Fibroblast of lung (primary cell): ENCODE data around the gene MYO1D. TPM values are rescaled to one million over a fixed set of nuclear protein-coding genes. Genes with fewer than 3 reads are reported as not detected.

Experiments
- DNase-seq, 2 donors: peaks; one replicate each; pipeline versions ENCODE4 v3.0.0 to v3.0.0-alpha.2; 2010; ENCODE audit warnings: low read depth in 2 of 2
- H2AFZ ChIP-seq: 2 replicates; pipeline ENCODE4 v1.5.1; 2012; ENCODE audit warnings: low read length, control low read depth, inconsistent platforms
- H3K27ac ChIP-seq: 2 replicates; pipeline ENCODE4 v1.5.1; 2011; ENCODE audit warnings: low read length, control low read depth; ENCODE audit not compliant: insufficient read depth
- H3K27me3 ChIP-seq: 2 replicates; pipeline ENCODE4 v1.5.1; 2011; ENCODE audit warnings: mild to moderate bottlenecking, low read length; ENCODE audit not compliant: control insufficient read depth, insufficient read depth
- H3K36me3 ChIP-seq: 2 replicates; pipeline ENCODE4 v1.5.1; 2011; ENCODE audit warnings: low read length; ENCODE audit not compliant: control insufficient read depth, insufficient read depth
- H3K4me1 ChIP-seq: 2 replicates; pipeline ENCODE4 v1.5.1; 2011; ENCODE audit warnings: low read length; ENCODE audit not compliant: control insufficient read depth, insufficient read depth; ENCODE audit errors: extremely low read depth
- H3K4me2 ChIP-seq: 2 replicates; pipeline ENCODE4 v1.5.1; 2011; ENCODE audit warnings: low read length, control low read depth; ENCODE audit not compliant: insufficient read depth; ENCODE audit errors: extremely low read depth
- H3K4me3 ChIP-seq, 4 experiments: fragments of 200-600 bp in 1 of 4; sonication (generic) in 1 of 4; replicated peaks in 1 of 4; 2 replicates each; pipeline ENCODE4 v1.5.1; 2011 to 2016; ENCODE audit warnings: low read length in 4 of 4, low read depth in 3 of 4, mild to moderate bottlenecking in 3 of 4, control low read depth in 2 of 4, inconsistent platforms in 1 of 4, mixed read lengths in 1 of 4; ENCODE audit not compliant: insufficient read depth in 1 of 4; ENCODE audit errors: control extremely low read depth in 1 of 4
- H3K79me2 ChIP-seq: 2 replicates; pipeline ENCODE4 v1.5.1; 2012; ENCODE audit warnings: mild to moderate bottlenecking, low read length, inconsistent platforms; ENCODE audit not compliant: control insufficient read depth, insufficient read depth
- H3K9ac ChIP-seq: 2 replicates; pipeline ENCODE4 v1.5.1; 2011; ENCODE audit warnings: mild to moderate bottlenecking, low read length, control low read depth; ENCODE audit not compliant: insufficient read depth
- H3K9me3 ChIP-seq: 2 replicates; pipeline ENCODE4 v1.5.1; 2012; ENCODE audit warnings: low read depth, low read length; ENCODE audit not compliant: control insufficient read depth, insufficient read depth
- H4K20me1 ChIP-seq: 2 replicates; pipeline ENCODE4 v1.5.1; 2011; ENCODE audit warnings: low read length; ENCODE audit not compliant: control insufficient read depth, insufficient read depth; ENCODE audit errors: extremely low read depth
- CTCF ChIP-seq, 2 donors: IDR thresholded peaks in 1 of 2; conservative IDR thresholded peaks in 1 of 2; 1 replicate in 1 of 2; 2 replicates in 1 of 2; pipeline ENCODE4 v1.5.1; 2011 to 2012; ENCODE audit warnings: low read length in 2 of 2, control low read depth in 1 of 2, inconsistent platforms in 1 of 2, low read depth in 1 of 2, mild to moderate bottlenecking in 1 of 2
- EZH2 ChIP-seq: IDR thresholded peaks from 2 replicates; pipeline ENCODE4 v1.5.1; 2012; ENCODE audit warnings: low read length, control low read depth, mild to moderate bottlenecking; ENCODE audit errors: missing control alignments
- polyA plus RNA-seq, 2 donors: library from polyadenylated mRNA; depleted of rRNA in 1 of 2; stranded (reverse) in 1 of 2; unstranded in 1 of 2; fragments of >200 nt; gene quantifications; 2 replicates each; pipeline ENCODE4 v1.2.1, GENCODE V29; 2011 to 2012; ENCODE audit warnings: missing spikeins in 1 of 2
- total RNA-seq: library from RNA; depleted of rRNA; stranded (reverse); fragments of >200 nt; gene quantifications from 2 replicates; pipeline ENCODE4 v1.2.1, GENCODE V29; 2014

The MYO1D gene
- total and polyA plus RNA-seq, 2 donors (not counting 1 experiment from before 2014, with no cell fraction given): 35.0 to 46.6 TPM

- H3K27ac ChIP-seq: no peak overlapping the region
- TF ChIP-seq CTCF (conservative IDR thresholded peaks at IDR 0.05 in 1 of 2, IDR thresholded peaks at IDR 0.05 in 1 of 2; ENCODE audit: low read depth in 1 of 2, low read length in 2 of 2): no peak
- no peak for TF ChIP-seq EZH2
- no peak overlapping the region for H3K4me3 ChIP-seq
- no peaks in the 10 kb centered on the region for H3K9me3 ChIP-seq
- peaks cover 5% of the 10 kb centered on the region for H3K4me1 ChIP-seq
- H2AFZ ChIP-seq: no peak overlapping the region
- peak in 1 of 2 donors; percentile 80 for DNase-seq
- H3K36me3 ChIP-seq: no peaks in the 10 kb centered on the region
- no peak overlapping the region for H3K9ac ChIP-seq
- H3K27me3 ChIP-seq: no peaks in the 10 kb centered on the region
- no peaks in the 10 kb centered on the region for H4K20me1 ChIP-seq
- H3K4me2 ChIP-seq: no peak overlapping the region
- H3K79me2 ChIP-seq: no peaks in the 10 kb centered on the region
These were observed 73.4 kb downstream of the MYO1D start for GRCh38 chr17:32803544-32803943.

- no peaks in the 10 kb centered on the region for H3K27me3 ChIP-seq
- H3K4me1 ChIP-seq: peaks cover 5% of the 10 kb centered on the region
- no peak for DNase-seq
- TF ChIP-seq EZH2 (no peak), CTCF (conservative IDR thresholded peaks at IDR 0.05 in 1 of 2, IDR thresholded peaks at IDR 0.05 in 1 of 2; ENCODE audit: low read depth in 1 of 2, low read length in 2 of 2) (no peak)
- no peak overlapping the region for H2AFZ ChIP-seq
- no peaks in the 10 kb centered on the region for H3K9me3 ChIP-seq
- no peak overlapping the region for H3K27ac ChIP-seq
- no peaks in the 10 kb centered on the region for H4K20me1 ChIP-seq
- no peak overlapping the region for H3K4me3 ChIP-seq
- H3K36me3 ChIP-seq: no peaks in the 10 kb centered on the region
- H3K79me2 ChIP-seq: no peaks in the 10 kb centered on the region
- H3K4me2 ChIP-seq: no peak overlapping the region
- H3K9ac ChIP-seq: no peak overlapping the region
These were observed 74.6 kb downstream of the MYO1D start for GRCh38 chr17:32802306-32802705.

GRCh38 chr17:32801641-32802040, 75.3 kb downstream of the MYO1D start:
- H3K4me3 ChIP-seq: no peak overlapping the region
- no peaks in the 10 kb centered on the region for H3K9me3 ChIP-seq
- no peak for DNase-seq
- H3K27me3 ChIP-seq: no peaks in the 10 kb centered on the region
- H2AFZ ChIP-seq: no peak overlapping the region
- H3K4me2 ChIP-seq: no peak overlapping the region
- no peaks in the 10 kb centered on the region for H3K36me3 ChIP-seq
- H3K9ac ChIP-seq: no peak overlapping the region
- H4K20me1 ChIP-seq: no peaks in the 10 kb centered on the region
- H3K4me1 ChIP-seq: peaks cover 5% of the 10 kb centered on the region
- TF ChIP-seq CTCF (conservative IDR thresholded peaks at IDR 0.05 in 1 of 2, IDR thresholded peaks at IDR 0.05 in 1 of 2; ENCODE audit: low read depth in 1 of 2, low read length in 2 of 2) (no peak), EZH2 (no peak)
- H3K79me2 ChIP-seq: no peaks in the 10 kb centered on the region
- no peak overlapping the region for H3K27ac ChIP-seq
